Activated B cell treated with CpG ODN at 0.5 μM for 24 hours (primary cell): ENCODE results near the gene LETM1. TPM values are rescaled to one million over a fixed set of nuclear protein-coding genes. Genes with fewer than 3 reads are reported as not detected.

Experiments
- ATAC-seq: fragments of 200-7000 bp; cut with Tn5 transposase; one replicate; pipeline ENCODE4 v1.10.0; 2021; ENCODE audit warnings: low read depth, mild to moderate bottlenecking, moderate library complexity
- CTCF ChIA-PET: fragments of 350-600 bp; sonication (Branson Sonifier 250); formaldehyde crosslinking; loops from one replicate; lab custom pipeline; 2021; ENCODE audit warnings: antibody characterized with exemption; lab: Charles Lee
- POLR2A ChIA-PET: fragments of 350-600 bp; sonication (Branson Sonifier 250); formaldehyde crosslinking; loops from one replicate; lab custom pipeline; 2021; ENCODE audit warnings: antibody characterized with exemption; lab: Charles Lee
- DNase-seq: peaks from one replicate; pipeline ENCODE4 v3.0.0; 2022
- H3K27ac Mint-ChIP-seq: one replicate; pipeline ENCODE4 v1.8.0; 2020; ENCODE audit warnings: mixed read lengths
- H3K27me3 Mint-ChIP-seq: one replicate; pipeline ENCODE4 v1.8.0; 2021; ENCODE audit warnings: mixed read lengths
- H3K36me3 Mint-ChIP-seq: one replicate; pipeline ENCODE4 v1.8.0; 2021; ENCODE audit warnings: low read depth, mixed read lengths
- H3K4me1 Mint-ChIP-seq: one replicate; pipeline ENCODE4 v1.8.0; 2021; ENCODE audit warnings: mixed read lengths
- H3K4me3 Mint-ChIP-seq: one replicate; pipeline ENCODE4 v1.8.0; 2020; ENCODE audit warnings: mild to moderate bottlenecking, mixed read lengths
- H3K9me3 Mint-ChIP-seq: one replicate; pipeline ENCODE4 v1.8.0; 2020; ENCODE audit warnings: mixed read lengths
- CTCF ChIP-seq: fragments of 200-600 bp; IDR thresholded peaks from one replicate; pipeline ENCODE4 v1.8.0; 2022; ENCODE audit warnings: antibody characterized with exemption, mild to moderate bottlenecking
- intact Hi-C: fragments of 100-400 bp; cut with micrococcal nuclease; formaldehyde crosslinking; loops from one replicate; pipeline ENCODE4 v1.15.1; 2024
- total RNA-seq: library from RNA; stranded (reverse); gene quantifications from 2 replicates; pipeline ENCODE4 v1.2.3, GENCODE V29; 2022

Gene LETM1
- total RNA-seq, 1 donor from 2014 or later = 60.3 TPM

GRCh38 chr4:1874201-1874600, 18.2 kb upstream of the LETM1 start:
- ChIA-PET POLR2A (no interaction called here), CTCF (interaction anchor here (1.6 kb wide), 1 partner anchor 24 kb away, joined by 5 read pairs; no protein-coding TSS in a partner anchor)
- TF ChIP-seq CTCF = no peak
- H3K27ac Mint-ChIP-seq = no peak overlapping the region
- no peaks in the 10 kb centered on the region for H3K36me3 Mint-ChIP-seq
- intact Hi-C loops = loop anchor here (5.0 kb wide), 1 partner anchor 133 kb away; the partner anchor contains the start of gene NELFA
- DNase-seq = no peak
- peak overlapping the region; percentile 11 for H3K4me3 Mint-ChIP-seq
- no peaks in the 10 kb centered on the region for H3K27me3 Mint-ChIP-seq
- peaks cover 35% of the 10 kb centered on the region for H3K4me1 Mint-ChIP-seq
- no peak for ATAC-seq
- H3K9me3 Mint-ChIP-seq = no peaks in the 10 kb centered on the region

GRCh38 chr4:1873776-1874175, 17.8 kb upstream of the LETM1 start:
- POLR2A ChIA-PET = interaction anchor here (0.6 kb wide), 1 partner anchor 194 kb away, joined by 4 read pairs; no protein-coding TSS in a partner anchor
- H3K4me1 Mint-ChIP-seq = peaks cover 35% of the 10 kb centered on the region
- no peaks in the 10 kb centered on the region for H3K27me3 Mint-ChIP-seq
- no peaks in the 10 kb centered on the region for H3K36me3 Mint-ChIP-seq
- H3K4me3 Mint-ChIP-seq = peak overlapping the region; percentile 11
- DNase-seq (no peak), ATAC-seq (no peak)
- intact Hi-C loops = loop anchor here (5.0 kb wide), 1 partner anchor 134 kb away; the partner anchor contains the start of gene NELFA
- no peaks in the 10 kb centered on the region for H3K9me3 Mint-ChIP-seq
- TF ChIP-seq CTCF = no peak
- CTCF ChIA-PET = interaction anchor here (1.6 kb wide), 1 partner anchor 25 kb away, joined by 5 read pairs; no protein-coding TSS in a partner anchor
- no peak overlapping the region for H3K27ac Mint-ChIP-seq

- no peak overlapping the region for H3K27ac Mint-ChIP-seq
- intact Hi-C loops = loop anchor here (5.0 kb wide), 1 partner anchor 134 kb away; the partner anchor contains the start of gene NELFA
- no peaks in the 10 kb centered on the region for H3K36me3 Mint-ChIP-seq
- ATAC-seq (no peak), DNase-seq (no peak)
- ChIA-PET POLR2A (interaction anchor here (0.6 kb wide), 1 partner anchor 194 kb away, joined by 4 read pairs; no protein-coding TSS in a partner anchor), CTCF (interaction anchor here (1.6 kb wide), 1 partner anchor 25 kb away, joined by 5 read pairs; no protein-coding TSS in a partner anchor)
- H3K27me3 Mint-ChIP-seq = no peaks in the 10 kb centered on the region
- peak overlapping the region; percentile 19 for H3K4me3 Mint-ChIP-seq
- H3K4me1 Mint-ChIP-seq = peaks cover 31% of the 10 kb centered on the region
- no peaks in the 10 kb centered on the region for H3K9me3 Mint-ChIP-seq
- TF ChIP-seq CTCF = no peak
Measured at GRCh38 chr4:1873291-1873690, 17.3 kb upstream of the LETM1 start.

- no peaks in the 10 kb centered on the region for H3K27me3 Mint-ChIP-seq
- no peak overlapping the region for H3K27ac Mint-ChIP-seq
- ChIA-PET POLR2A (no interaction called here), CTCF (interaction anchor here (0.6 to 1.6 kb wide), 2 partner anchors 14 to 26 kb away, joined by 3 to 5 read pairs; no protein-coding TSS in a partner anchor)
- DNase-seq = no peak
- intact Hi-C loops = loop anchor here (5.0 kb wide), 1 partner anchor 134 kb away; the partner anchor contains the start of gene NELFA
- no peaks in the 10 kb centered on the region for H3K36me3 Mint-ChIP-seq
- ATAC-seq = no peak
- H3K4me1 Mint-ChIP-seq = peaks cover 30% of the 10 kb centered on the region
- H3K4me3 Mint-ChIP-seq = peak overlapping the region; percentile 19
- H3K9me3 Mint-ChIP-seq = no peaks in the 10 kb centered on the region
- TF ChIP-seq CTCF = no peak
Measured at GRCh38 chr4:1872870-1873269, 16.9 kb upstream of the LETM1 start.

- ChIA-PET POLR2A (no interaction called here), CTCF (no interaction called here)
- no peaks in the 10 kb centered on the region for H3K36me3 Mint-ChIP-seq
- no peak for DNase-seq
- H3K9me3 Mint-ChIP-seq = no peaks in the 10 kb centered on the region
- peak; percentile 1 for ATAC-seq
- TF ChIP-seq CTCF = no peak
- H3K27ac Mint-ChIP-seq = no peak overlapping the region
- peaks cover 27% of the 10 kb centered on the region for H3K4me1 Mint-ChIP-seq
- intact Hi-C loops = loop anchor here (1.0 to 5.0 kb wide), 3 partner anchors 28 to 291 kb away; partner anchors contain the start of gene NELFA
- H3K4me3 Mint-ChIP-seq = peak overlapping the region; percentile 44
- H3K27me3 Mint-ChIP-seq = no peaks in the 10 kb centered on the region
Measured at GRCh38 chr4:1871471-1872021, 15.6 kb upstream of the LETM1 start.
